HepG2 (cell line): ENCODE measurements around the gene BRMS1. TPM values are rescaled to one million over a fixed set of nuclear protein-coding genes. Genes with fewer than 3 reads are reported as not detected.

Experiments used
- FOXC1 ChIP-seq: sonication (generic); formaldehyde crosslinking; IDR thresholded peaks from 2 replicates; pipeline ENCODE4 v1.8.0; 2022; ENCODE audit warnings: mild to moderate bottlenecking, missing genetic modification reagents, borderline replicate concordance
- HNRNPH1 ChIP-seq: fragments of 200-400 bp; formaldehyde crosslinking; optimal IDR thresholded peaks from 2 replicates; pipeline ENCODE3; 2017; ENCODE audit warnings: mild to moderate bottlenecking, low read depth, low read length
- LBX2 ChIP-seq: sonication (generic); formaldehyde crosslinking; IDR thresholded peaks from 2 replicates; pipeline ENCODE4 v1.5.0; 2020; ENCODE audit warnings: missing genetic modification reagents, mild to moderate bottlenecking, borderline replicate concordance
- MAFK ChIP-seq, 2 experiments: IDR thresholded peaks in 1 of 2; conservative IDR thresholded peaks in 1 of 2; 2 replicates each; pipeline ENCODE4 v1.6.1; 2011; ENCODE audit warnings: improper control_type of control experiment in 2 of 2, low read length in 2 of 2
- NFATC3 ChIP-seq: sonication (generic); formaldehyde crosslinking; IDR thresholded peaks from 2 replicates; pipeline ENCODE4 v1.5.1; 2020; ENCODE audit warnings: mild to moderate bottlenecking, missing genetic modification reagents
- PLRG1 ChIP-seq: fragments of 450-650 bp; conservative IDR thresholded peaks from 2 replicates; pipeline ENCODE4 v1.6.1; 2016
- SMARCC2 ChIP-seq: fragments of 450-650 bp; IDR thresholded peaks from 2 replicates; pipeline ENCODE4 v1.6.1; 2017; ENCODE audit warnings: antibody characterized with exemption, mild to moderate bottlenecking
- SPEN ChIP-seq: sonication (generic); formaldehyde crosslinking; IDR thresholded peaks from 2 replicates; pipeline ENCODE4 v1.5.1; 2020; ENCODE audit warnings: low read depth, mild to moderate bottlenecking, missing genetic modification reagents
- TMF1 ChIP-seq: sonication (generic); formaldehyde crosslinking; IDR thresholded peaks from 2 replicates; pipeline ENCODE4 v1.8.1; 2022; ENCODE audit warnings: low read depth, missing genetic modification reagents
- ZNF337 ChIP-seq: sonication (generic); formaldehyde crosslinking; IDR thresholded peaks from 2 replicates; pipeline ENCODE4 v1.5.1; 2020; ENCODE audit warnings: missing genetic modification reagents, low read depth, mild to moderate bottlenecking, borderline replicate concordance
- ZNF446 ChIP-seq: sonication (generic); formaldehyde crosslinking; IDR thresholded peaks from 2 replicates; pipeline ENCODE4 v1.5.0; 2020; ENCODE audit warnings: mild to moderate bottlenecking, missing genetic modification reagents
- ZNF605 ChIP-seq: sonication (generic); formaldehyde crosslinking; IDR thresholded peaks from 2 replicates; pipeline ENCODE4 v1.8.0; 2022; ENCODE audit warnings: mild to moderate bottlenecking, missing genetic modification reagents
- ZNF784 ChIP-seq: sonication (generic); formaldehyde crosslinking; IDR thresholded peaks from 2 replicates; pipeline ENCODE4 v1.5.1; 2020; ENCODE audit warnings: missing genetic modification reagents, mild to moderate bottlenecking, borderline replicate concordance
- polyA plus RNA-seq, 8 experiments: library from polyadenylated mRNA; depleted of rRNA in 3 of 8; stranded (reverse) in 7 of 8; unstranded in 1 of 8; fragments of >200 nt; fragmentation: Illumina TruSeq in 4 of 8; extraction: Trizol in 4 of 8; gene quantifications; 2 replicates each; pipeline versions ENCODE4 v1.2.1 to v1.2.3, GENCODE V29; 2011 to 2016; ENCODE audit warnings: low read depth in 4 of 8, missing spikeins in 1 of 8, mixed read lengths in 1 of 8; ENCODE audit not compliant: insufficient read depth in 1 of 8
- total RNA-seq, 5 experiments: library from RNA; depleted of rRNA; stranded (reverse); fragments of >200 nt; fragmentation: Illumina TruSeq; extraction: Trizol; gene quantifications; 2 replicates each; pipeline ENCODE4 v1.2.3, GENCODE V29; 2016; ENCODE audit warnings: low read depth in 1 of 5
- TF ChIP-seq, protein P1 (sequence below): sonication (generic); formaldehyde crosslinking; IDR thresholded peaks from one replicate; pipeline ENCODE4 v1.5.1; 2020; ENCODE audit warnings: mild to moderate bottlenecking, missing genetic modification reagents; ENCODE audit errors: not compliant biosample characterization
- TF ChIP-seq, protein P2 (sequence below): sonication (generic); formaldehyde crosslinking; IDR thresholded peaks from 2 replicates; pipeline ENCODE4 v1.8.1; 2022; ENCODE audit warnings: mild to moderate bottlenecking, missing genetic modification reagents
- TF ChIP-seq, protein P3 (sequence below): IDR thresholded peaks from 2 replicates; pipeline ENCODE4 v1.6.1; 2016; ENCODE audit warnings: low read depth

BRMS1 gene
- total and polyA plus RNA-seq, 2 of the 13 experiments (the other 11 are each of a cell fraction or from before 2014, with no cell fraction given) = 15.8 to 55.7 TPM

DNA sequence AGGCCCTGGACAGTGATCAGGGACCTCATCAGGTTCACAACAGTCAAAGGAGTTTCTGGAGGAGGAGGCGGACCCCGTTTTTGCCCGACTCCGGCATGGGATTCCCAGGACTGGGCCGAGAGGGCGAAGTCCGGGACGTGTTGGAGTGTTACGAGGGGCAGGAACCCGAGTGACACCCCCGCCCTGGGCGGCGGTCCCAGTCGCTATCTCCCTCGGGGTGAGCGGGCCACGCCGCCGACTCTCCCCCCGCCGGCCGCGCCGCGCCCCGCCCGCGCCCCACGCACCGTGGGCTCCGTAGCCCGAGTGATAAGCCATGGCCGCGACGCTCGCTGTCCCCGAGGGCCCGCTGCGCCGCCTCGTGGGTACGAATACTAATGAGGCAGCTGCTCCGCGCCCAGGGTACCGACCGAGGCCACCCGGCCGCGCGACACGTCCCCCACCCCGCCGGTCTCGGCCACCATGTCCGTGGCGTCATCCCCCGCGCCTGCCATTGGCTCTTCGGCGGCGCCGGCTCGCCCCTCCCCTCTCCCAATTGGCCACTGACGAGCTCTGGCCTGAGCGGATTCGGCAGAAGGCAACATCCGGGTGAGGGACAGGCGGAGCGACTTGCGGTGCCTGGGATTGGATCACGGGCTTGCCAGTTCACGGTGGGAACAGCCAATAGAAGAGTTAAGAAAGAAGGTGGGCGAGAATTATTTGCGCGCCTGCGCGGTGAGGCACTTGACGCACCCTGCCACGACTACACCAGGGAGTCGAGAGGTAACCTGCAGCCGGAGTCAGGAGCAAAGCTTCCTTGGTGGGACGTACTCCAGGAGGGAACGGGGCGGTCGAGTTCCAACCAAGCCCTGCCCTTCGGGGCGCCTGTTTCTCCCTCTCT lies 56.0 kb downstream of the BRMS1 start, which contains the start of gene YIF1A (continued):
- TF ChIP-seq, protein P1, sequence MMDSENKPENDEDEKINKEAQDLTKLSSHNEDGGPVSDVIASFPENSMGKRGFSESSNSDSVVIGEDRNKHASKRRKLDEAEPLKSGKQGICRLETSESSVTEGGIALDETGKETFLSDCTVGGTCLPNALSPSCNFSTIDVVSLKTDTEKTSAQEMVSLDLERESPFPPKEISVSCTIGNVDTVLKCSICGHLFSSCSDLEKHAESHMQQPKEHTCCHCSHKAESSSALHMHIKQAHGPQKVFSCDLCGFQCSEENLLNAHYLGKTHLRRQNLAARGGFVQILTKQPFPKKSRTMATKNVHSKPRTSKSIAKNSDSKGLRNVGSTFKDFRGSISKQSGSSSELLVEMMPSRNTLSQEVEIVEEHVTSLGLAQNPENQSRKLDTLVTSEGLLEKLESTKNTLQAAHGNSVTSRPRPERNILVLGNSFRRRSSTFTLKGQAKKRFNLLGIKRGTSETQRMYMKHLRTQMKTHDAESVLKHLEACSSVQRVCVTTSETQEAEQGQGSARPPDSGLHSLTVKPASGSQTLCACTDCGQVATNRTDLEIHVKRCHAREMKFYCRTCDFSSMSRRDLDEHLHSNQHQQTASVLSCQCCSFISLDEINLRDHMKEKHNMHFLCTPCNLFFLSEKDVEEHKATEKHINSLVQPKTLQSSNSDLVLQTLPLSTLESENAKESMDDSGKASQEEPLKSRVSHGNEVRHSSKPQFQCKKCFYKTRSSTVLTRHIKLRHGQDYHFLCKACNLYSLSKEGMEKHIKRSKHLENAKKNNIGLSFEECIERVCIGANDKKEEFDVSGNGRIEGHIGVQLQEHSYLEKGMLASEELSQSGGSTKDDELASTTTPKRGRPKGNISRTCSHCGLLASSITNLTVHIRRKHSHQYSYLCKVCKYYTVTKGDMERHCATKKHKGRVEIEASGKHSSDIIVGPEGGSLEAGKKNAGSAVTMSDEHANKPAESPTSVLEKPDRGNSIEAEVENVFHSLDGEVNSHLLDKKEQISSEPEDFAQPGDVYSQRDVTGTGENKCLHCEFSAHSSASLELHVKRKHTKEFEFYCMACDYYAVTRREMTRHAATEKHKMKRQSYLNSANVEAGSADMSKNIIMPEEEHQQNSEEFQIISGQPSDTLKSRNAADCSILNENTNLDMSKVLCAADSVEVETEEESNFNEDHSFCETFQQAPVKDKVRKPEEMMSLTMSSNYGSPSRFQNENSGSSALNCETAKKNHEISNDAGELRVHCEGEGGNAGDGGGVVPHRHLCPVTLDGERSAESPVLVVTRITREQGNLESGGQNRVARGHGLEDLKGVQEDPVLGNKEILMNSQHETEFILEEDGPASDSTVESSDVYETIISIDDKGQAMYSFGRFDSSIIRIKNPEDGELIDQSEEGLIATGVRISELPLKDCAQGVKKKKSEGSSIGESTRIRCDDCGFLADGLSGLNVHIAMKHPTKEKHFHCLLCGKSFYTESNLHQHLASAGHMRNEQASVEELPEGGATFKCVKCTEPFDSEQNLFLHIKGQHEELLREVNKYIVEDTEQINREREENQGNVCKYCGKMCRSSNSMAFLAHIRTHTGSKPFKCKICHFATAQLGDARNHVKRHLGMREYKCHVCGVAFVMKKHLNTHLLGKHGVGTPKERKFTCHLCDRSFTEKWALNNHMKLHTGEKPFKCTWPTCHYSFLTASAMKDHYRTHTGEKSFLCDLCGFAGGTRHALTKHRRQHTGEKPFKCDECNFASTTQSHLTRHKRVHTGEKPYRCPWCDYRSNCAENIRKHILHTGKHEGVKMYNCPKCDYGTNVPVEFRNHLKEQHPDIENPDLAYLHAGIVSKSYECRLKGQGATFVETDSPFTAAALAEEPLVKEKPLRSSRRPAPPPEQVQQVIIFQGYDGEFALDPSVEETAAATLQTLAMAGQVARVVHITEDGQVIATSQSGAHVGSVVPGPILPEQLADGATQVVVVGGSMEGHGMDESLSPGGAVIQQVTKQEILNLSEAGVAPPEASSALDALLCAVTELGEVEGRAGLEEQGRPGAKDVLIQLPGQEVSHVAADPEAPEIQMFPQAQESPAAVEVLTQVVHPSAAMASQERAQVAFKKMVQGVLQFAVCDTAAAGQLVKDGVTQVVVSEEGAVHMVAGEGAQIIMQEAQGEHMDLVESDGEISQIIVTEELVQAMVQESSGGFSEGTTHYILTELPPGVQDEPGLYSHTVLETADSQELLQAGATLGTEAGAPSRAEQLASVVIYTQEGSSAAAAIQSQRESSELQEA (CRISPR knock-in tag) = peak; percentile 26
- TF ChIP-seq, protein P2, sequence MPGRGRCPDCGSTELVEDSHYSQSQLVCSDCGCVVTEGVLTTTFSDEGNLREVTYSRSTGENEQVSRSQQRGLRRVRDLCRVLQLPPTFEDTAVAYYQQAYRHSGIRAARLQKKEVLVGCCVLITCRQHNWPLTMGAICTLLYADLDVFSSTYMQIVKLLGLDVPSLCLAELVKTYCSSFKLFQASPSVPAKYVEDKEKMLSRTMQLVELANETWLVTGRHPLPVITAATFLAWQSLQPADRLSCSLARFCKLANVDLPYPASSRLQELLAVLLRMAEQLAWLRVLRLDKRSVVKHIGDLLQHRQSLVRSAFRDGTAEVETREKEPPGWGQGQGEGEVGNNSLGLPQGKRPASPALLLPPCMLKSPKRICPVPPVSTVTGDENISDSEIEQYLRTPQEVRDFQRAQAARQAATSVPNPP (CRISPR knock-in tag) = 0 out of 2 replicates have a peak, but pooled peaks have one; percentile 43
- peak; percentile 10 for TF ChIP-seq SPEN (CRISPR knock-in tag)
- TF ChIP-seq SMARCC2 = no peak
- TF ChIP-seq HNRNPH1 = no peak
- TF ChIP-seq ZNF337 (CRISPR knock-in tag) = no peak
- no peak; the same call in 1 of the 2 replicates for TF ChIP-seq NFATC3 (CRISPR knock-in tag)
- TF ChIP-seq LBX2 (CRISPR knock-in tag) = peak; percentile 71
- TF ChIP-seq ZNF784 (CRISPR knock-in tag) = no peak
- TF ChIP-seq TMF1 (CRISPR knock-in tag) = peak; percentile 18; the same call in 1 of the 2 replicates
- TF ChIP-seq ZNF605 (CRISPR knock-in tag) = no peak
- no peak for TF ChIP-seq FOXC1 (CRISPR knock-in tag)
- no peak for TF ChIP-seq MAFK (conservative IDR thresholded peaks at IDR 0.05 in 1 of 2, IDR thresholded peaks at IDR 0.05 in 1 of 2; ENCODE audit: low read length in 2 of 2)
- TF ChIP-seq PLRG1 = no peak
- TF ChIP-seq, protein P3, sequence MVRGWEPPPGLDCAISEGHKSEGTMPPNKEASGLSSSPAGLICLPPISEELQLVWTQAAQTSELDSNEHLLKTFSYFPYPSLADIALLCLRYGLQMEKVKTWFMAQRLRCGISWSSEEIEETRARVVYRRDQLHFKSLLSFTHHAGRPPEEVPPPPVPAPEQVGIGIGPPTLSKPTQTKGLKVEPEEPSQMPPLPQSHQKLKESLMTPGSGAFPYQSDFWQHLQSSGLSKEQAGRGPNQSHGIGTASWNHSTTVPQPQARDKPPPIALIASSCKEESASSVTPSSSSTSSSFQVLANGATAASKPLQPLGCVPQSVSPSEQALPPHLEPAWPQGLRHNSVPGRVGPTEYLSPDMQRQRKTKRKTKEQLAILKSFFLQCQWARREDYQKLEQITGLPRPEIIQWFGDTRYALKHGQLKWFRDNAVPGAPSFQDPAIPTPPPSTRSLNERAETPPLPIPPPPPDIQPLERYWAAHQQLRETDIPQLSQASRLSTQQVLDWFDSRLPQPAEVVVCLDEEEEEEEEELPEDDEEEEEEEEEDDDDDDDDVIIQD = no peak
- TF ChIP-seq ZNF446 (CRISPR knock-in tag) = no peak
